NT2/D1 (cell line): ENCODE data around the gene GNA15.

Source experiments
- SUZ12 ChIP-seq: IDR thresholded peaks from 2 replicates; pipeline ENCODE4 v1.6.1; 2011; ENCODE audit not compliant: insufficient read length, insufficient read depth; ENCODE audit errors: extremely low read depth
- ZNF274 ChIP-seq: IDR thresholded peaks from 2 replicates; pipeline ENCODE4 v1.6.1; 2011; ENCODE audit warnings: mild to moderate bottlenecking, low read depth, low read length

GRCh38 chr19:3107658-3108057 is 28.2 kb upstream of the GNA15 start:
- TF ChIP-seq ZNF274 (no peak), SUZ12 (no peak)
